Fibroblast of skin of right biceps (primary cell): Measurements from ENCODE around the gene MEA1.
"Not testable (repeated sequence)": the region's sequence is repeated elsewhere in the genome, so short reads cannot be mapped to it uniquely, and the experiment has no call there.

Experiments
- DNase-seq: peaks from one replicate; pipeline ENCODE4 v3.0.0-alpha.2; 2013

Gene MEA1

GRCh38 chr6:43013843-43014433 is at the start of gene MEA1, which contains the start of gene KLHDC3:
TSS of gene MEA1 (minus strand) at chr6:43013946. CDS start at chr6:43013813, 133 bp downstream.
TSS of gene KLHDC3 (plus strand) at chr6:43014249. CDS start at chr6:43017193, 2,944 bp downstream.
- DNase-seq, result peak; percentile 100

GRCh38 chr6:43062818-43063217 is 49.1 kb upstream of the MEA1 start:
- no peak for DNase-seq

DNA sequence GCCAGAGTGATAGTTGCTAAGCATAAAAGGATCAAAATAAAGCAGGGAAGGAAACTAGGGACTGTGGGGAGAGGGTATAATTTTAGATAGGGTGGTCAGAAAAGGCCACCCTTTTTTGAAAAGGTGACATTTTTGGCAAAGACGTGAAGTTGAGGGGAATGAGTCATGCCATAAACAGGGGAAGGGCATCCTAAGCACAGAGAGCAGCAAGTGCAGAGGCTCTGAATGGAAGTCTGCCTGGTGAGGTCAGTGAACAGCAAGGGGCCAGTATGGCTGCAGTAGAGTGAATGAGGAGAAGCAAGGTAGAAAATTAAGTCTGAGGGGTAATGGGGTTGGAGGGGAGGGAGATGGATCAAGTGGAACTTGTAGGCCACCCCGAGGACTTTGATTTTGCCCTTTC is 48.1 kb upstream of the MEA1 start:
- DNase-seq, result no peak

GRCh38 chr6:43060755-43061633 is 47.2 kb upstream of the MEA1 start:
- no peak for DNase-seq

GRCh38 chr6:43060034-43060754 is 46.4 kb upstream of the MEA1 start:
- no peak for DNase-seq

GRCh38 chr6:43059168-43060033 is 45.7 kb upstream of the MEA1 start, which contains the start of the genes KLC4 and MRPL2:
TSS of gene KLC4 (plus strand) at chr6:43059631. CDS start at chr6:43061336, 1,705 bp downstream.
TSS of gene MRPL2 (minus strand) at chr6:43059434. CDS start at chr6:43059381, 53 bp downstream.
- DNase-seq, result peak; percentile 99

- DNase-seq, result no peak
These were observed 44.8 kb upstream of the MEA1 start for GRCh38 chr6:43058531-43058930.

GRCh38 chr6:43055966-43056365 is 42.2 kb upstream of the MEA1 start:
- no peak for DNase-seq

DNA sequence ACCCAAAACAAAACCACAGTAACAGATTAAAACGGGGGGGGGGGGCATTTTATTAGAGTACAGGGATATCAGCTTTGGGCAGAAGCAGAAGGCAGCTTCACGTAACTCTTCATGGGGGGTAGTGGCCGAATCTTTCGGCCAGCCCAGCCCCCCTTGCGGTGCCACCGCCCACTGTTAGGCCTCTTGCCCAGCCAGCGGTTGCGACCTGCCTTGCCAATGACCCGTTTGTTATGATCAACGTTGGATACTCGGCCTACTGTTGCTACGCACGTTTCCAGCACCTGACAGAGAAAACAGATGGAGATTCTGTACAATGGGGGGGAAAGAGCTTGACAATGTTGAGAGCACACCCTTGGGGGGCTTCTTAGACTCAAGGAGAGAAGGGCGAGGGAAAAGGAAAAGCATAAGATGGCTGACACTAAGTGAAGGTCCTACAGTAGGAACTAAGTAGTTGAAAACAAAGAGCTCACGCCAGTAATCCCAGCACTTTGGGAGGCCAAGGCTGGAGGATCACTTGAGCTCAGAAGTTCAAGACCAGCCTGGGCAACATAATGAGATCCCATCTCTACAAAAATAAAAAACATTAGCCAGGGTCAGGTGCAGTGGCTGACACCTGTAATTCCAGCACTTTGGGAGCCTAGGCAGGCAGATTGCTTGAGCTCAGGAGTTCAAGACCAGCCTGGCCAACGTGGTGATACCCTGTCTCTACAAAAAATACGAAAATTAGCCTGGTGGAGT is 40.6 kb upstream of the MEA1 start:
- DNase-seq, result no peak

DNA sequence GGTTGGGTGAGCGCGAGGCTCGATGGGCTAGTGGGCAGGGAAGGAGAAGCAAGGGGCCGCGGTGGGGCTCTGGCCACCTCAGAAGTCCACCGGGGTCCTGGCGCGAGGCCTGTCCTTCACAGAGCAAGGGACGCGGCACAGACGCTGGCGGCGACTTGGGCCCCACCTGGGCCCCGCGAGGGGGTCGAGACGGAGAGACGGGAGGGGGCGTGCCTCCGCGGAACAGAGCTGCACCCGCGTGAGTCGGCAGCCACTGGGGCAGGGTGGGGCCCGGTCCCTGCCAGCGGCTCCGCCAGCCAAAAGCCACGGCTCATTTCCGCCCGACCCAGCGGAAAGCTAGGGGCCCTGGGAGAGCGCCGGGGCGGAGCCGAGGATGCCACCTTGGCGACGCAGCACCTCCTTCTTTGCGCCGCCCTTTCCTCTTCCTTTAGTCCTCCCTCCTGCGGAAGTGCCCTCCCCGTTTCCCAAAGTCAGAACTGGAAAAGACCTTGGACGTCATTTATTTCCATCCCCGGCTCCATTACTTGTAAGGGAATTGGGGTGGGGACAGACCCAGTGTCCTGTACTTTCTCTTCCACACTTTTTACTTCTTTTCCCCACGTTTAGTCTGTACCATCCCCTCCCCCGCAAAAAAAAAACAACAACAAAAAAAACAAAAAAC is 39.9 kb upstream of the MEA1 start, which contains the start of gene CUL7:
Gene CUL7, minus strand, starts transcription at position 307 of the 661 bp plus-strand sequence. CDS start 1,063 bp downstream, outside the sequence.
- peak; percentile 97 for DNase-seq

DNA sequence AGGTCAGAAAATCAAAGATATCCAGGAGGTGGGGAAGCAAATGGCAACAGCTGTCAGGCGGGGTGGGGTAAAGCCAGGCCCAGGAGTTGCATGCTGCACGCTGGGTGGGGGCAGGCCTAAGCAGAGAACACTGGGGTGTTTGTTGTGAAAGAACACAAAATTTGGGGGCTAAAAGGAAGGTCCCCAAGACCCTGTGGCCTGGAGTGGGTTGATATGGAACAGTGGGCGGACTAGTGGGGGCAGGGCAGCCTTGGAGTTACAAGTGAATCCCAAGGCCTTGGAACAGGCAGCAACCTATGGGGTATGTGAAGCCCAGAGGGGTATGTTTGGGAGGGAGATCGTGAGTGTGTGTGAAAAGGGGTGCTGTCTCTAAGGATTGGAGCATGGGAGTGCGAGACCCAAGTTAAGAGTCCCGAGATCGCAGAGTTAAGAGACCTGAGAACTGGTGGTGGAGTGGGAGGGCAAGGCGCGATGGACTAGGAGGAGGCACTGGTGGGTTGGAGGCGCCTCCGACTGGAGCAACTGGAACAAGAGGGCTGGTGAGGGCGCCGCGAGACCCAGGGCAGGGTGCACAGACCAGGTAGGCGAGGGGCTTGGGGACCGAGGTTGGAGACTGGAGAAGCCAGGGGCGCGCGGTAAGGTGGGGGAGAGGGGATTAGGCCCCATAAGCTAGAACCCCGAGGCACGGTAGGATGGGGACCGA is 39.2 kb upstream of the MEA1 start:
- peak; percentile 22 for DNase-seq

GRCh38 chr6:43052225-43052841 is 38.6 kb upstream of the MEA1 start:
- DNase-seq, result no peak

DNA sequence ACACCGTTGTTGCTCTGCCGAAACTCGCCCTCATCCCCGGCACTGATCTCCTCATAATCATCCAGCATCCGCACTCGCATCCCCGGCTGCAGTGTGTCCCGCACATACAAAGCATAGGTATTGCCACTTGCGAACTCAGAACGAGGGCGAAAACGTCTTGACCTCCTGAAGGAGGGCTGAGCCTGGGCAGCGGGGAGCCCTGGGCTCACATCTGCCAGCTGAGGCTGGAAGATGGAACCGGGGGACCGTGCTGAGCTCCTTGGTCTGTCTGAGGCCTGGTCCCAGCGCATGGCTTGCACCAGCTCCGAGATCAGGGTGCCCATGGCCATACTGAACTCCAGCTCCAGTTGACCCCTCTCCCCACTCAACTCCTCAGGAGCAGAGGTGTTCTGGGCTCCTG is 37.2 kb upstream of the MEA1 start:
- no peak for DNase-seq

GRCh38 chr6:43047998-43048397 is 34.3 kb upstream of the MEA1 start:
- no peak for DNase-seq

DNA sequence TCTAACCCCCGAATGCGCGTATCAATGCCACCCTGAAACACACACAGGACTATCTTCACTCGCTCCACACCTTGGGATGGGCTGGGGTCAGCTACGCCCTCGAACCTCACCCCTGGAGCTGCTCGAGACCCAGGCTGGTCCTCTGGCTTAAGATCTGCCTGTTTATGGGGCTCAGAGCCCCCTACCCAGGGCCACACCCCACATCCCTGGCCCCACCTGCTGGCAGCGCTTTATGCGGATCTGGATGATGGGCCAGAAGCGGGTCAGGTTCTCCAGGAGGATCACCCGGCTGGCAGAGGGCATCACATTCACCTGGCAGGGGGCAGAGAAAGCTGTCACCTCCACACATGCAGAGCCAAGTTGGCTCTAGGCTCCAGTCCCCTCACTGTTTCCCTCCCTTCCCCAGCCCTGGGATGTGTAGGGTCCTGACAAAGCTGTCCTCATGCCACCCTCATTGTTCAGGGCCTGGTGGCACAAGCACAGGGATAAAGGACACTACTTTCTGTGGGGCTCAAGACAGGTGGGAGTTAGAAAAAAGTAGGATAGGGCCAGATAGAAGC is 31.7 kb upstream of the MEA1 start:
- no peak for DNase-seq

DNA sequence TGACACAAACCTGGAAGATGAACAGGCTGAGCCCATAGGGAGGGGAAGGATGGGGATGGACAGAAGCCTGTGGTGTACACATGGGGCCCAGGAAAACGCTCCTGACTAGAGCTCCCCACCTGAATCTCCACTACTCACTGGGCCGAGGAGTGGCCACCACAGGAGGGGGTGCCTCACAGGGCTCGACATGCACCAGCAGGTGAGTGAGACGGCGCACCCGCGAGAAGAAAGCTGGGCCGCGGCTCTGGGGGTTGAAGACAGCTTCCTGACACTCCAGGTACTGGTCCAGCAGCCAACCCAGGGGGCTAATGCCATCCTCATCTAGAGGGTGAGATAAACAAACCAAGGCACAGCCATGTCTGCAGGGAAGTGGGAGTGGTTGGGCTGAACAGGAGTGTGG is 29.6 kb upstream of the MEA1 start:
- no peak for DNase-seq

GRCh38 chr6:43041475-43041874 is 27.7 kb upstream of the MEA1 start:
- not testable (repeated sequence) for DNase-seq

DNA sequence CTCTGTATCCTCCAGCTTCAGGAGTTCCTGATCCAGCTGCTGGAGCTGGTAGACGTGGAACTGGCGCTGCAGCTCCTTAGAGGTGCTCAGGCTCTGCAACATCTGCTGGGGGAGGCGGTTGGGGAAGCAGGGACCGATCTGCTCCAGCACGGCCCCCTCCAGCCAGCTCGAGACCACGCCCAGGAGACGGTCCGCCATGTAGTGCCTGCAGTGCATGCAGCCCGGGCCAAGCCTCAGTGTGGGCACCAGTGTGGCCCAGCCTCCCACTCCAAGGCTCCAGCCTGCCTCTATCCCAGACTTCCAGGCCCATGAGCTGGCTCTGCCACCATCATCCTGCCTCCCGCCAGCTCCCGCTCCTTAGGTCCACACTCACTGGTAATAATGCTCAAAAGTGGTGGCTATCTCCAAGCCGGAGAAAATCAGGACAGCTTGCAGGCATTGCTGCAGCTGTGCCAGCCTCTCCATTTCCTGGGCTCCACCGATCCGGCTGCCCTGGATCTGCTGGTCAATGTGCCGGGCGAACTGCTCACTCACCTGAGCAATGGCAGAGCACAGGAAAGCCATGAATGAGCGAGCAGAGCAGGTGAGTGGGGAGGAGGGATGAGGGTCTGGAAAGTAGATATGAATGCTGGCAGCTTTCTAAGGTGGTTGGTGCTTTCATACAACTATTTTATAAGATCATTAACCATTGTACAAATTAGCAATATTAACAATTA is 27.0 kb upstream of the MEA1 start:
- no peak for DNase-seq

DNA sequence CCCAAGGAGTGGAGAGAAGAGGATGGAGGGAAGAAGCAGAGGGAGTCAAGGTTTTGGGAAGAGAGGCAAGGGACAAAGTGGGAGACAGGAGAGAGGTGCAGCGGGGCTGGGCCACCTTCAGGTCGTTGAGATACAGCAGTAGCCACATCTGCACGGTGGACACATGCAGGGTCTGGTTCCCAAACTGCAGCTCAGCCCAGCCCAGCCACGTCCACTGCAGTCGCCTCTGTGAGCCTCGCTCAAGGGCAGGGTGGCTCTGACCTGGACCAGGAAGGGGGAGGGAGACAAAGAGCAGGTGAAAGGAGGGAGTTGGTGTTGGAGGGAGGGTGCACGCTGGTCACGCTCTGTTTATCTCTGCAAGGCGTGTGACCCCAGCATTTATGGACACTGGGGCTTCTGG is 25.0 kb upstream of the MEA1 start:
- no peak for DNase-seq
